A549 (cell line): ENCODE measurements around the gene PRKCE.

Experiments used
- ESRRA ChIP-seq: fragments of 150-350 bp; IDR thresholded peaks from 2 replicates; pipeline ENCODE4 v1.6.1; 2014; ENCODE audit warnings: mild to moderate bottlenecking, low read length, borderline replicate concordance
- JUN ChIP-seq, 2 experiments: fragments of >200 bp; sonication (Bioruptor Twin); formaldehyde crosslinking; IDR thresholded peaks; 2 replicates in 1 of 2; 3 replicates in 1 of 2; pipeline ENCODE4 v1.6.1; 2016 to 2017
- POLR2A ChIP-seq: IDR thresholded peaks from 2 replicates; pipeline ENCODE4 v1.6.1; 2012; ENCODE audit warnings: mild to moderate bottlenecking, low read length
- RAD21 ChIP-seq, 2 experiments: fragments of >200 bp in 1 of 2; sonication (Bioruptor Twin) in 1 of 2; formaldehyde crosslinking in 1 of 2; IDR thresholded peaks in 1 of 2; conservative IDR thresholded peaks in 1 of 2; 2 replicates in 1 of 2; 3 replicates in 1 of 2; pipeline ENCODE4 v1.6.1; 2012 to 2018; ENCODE audit warnings: inconsistent platforms in 1 of 2
- RCOR1 ChIP-seq: fragments of 150-350 bp; IDR thresholded peaks from 2 replicates; pipeline ENCODE4 v1.6.1; 2014; ENCODE audit warnings: antibody characterized with exemption, low read length, low read depth
- REST ChIP-seq: fragments of 200-600 bp; sonication (generic); IDR thresholded peaks from 2 replicates; pipeline ENCODE4 v1.6.1; 2016; ENCODE audit warnings: antibody characterized with exemption, mild to moderate bottlenecking, moderate library complexity
- TP53 ChIP-seq: fragments of 250-450 bp; sonication (Bioruptor Pico); IDR thresholded peaks from 2 replicates; pipeline ENCODE4 v1.5.0; 2021; ENCODE audit warnings: mild to moderate bottlenecking, moderate library complexity
- TF ChIP-seq, protein P1 (sequence below): fragments of >200 bp; sonication (Bioruptor Twin); formaldehyde crosslinking; IDR thresholded peaks from 3 replicates; pipeline ENCODE4 v1.5.1; 2016
- TF ChIP-seq, protein P2 (sequence below): IDR thresholded peaks from 2 replicates; pipeline ENCODE4 v1.6.1; 2012; ENCODE audit warnings: low read depth, borderline replicate concordance

GRCh38 chr2:45944074-45944473 lies 292.6 kb downstream of the PRKCE start:
- TF ChIP-seq ESRRA, result no peak
- TF ChIP-seq, protein P1, sequence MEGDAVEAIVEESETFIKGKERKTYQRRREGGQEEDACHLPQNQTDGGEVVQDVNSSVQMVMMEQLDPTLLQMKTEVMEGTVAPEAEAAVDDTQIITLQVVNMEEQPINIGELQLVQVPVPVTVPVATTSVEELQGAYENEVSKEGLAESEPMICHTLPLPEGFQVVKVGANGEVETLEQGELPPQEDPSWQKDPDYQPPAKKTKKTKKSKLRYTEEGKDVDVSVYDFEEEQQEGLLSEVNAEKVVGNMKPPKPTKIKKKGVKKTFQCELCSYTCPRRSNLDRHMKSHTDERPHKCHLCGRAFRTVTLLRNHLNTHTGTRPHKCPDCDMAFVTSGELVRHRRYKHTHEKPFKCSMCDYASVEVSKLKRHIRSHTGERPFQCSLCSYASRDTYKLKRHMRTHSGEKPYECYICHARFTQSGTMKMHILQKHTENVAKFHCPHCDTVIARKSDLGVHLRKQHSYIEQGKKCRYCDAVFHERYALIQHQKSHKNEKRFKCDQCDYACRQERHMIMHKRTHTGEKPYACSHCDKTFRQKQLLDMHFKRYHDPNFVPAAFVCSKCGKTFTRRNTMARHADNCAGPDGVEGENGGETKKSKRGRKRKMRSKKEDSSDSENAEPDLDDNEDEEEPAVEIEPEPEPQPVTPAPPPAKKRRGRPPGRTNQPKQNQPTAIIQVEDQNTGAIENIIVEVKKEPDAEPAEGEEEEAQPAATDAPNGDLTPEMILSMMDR, result no peak
- no peak for TF ChIP-seq JUN (IDR thresholded peaks at IDR 0.05)
- TF ChIP-seq REST, result no peak
- TF ChIP-seq, protein P2, sequence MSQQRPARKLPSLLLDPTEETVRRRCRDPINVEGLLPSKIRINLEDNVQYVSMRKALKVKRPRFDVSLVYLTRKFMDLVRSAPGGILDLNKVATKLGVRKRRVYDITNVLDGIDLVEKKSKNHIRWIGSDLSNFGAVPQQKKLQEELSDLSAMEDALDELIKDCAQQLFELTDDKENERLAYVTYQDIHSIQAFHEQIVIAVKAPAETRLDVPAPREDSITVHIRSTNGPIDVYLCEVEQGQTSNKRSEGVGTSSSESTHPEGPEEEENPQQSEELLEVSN, result no peak
- no peak for TF ChIP-seq TP53 (CRISPR knock-in tag)
- no peak for TF ChIP-seq RCOR1
- no peak for TF ChIP-seq POLR2A
- TF ChIP-seq RAD21 (conservative IDR thresholded peaks at IDR 0.05 in 1 of 2, IDR thresholded peaks at IDR 0.05 in 1 of 2), result no peak
